ENCODE data around the gene SYT13.

DNA sequence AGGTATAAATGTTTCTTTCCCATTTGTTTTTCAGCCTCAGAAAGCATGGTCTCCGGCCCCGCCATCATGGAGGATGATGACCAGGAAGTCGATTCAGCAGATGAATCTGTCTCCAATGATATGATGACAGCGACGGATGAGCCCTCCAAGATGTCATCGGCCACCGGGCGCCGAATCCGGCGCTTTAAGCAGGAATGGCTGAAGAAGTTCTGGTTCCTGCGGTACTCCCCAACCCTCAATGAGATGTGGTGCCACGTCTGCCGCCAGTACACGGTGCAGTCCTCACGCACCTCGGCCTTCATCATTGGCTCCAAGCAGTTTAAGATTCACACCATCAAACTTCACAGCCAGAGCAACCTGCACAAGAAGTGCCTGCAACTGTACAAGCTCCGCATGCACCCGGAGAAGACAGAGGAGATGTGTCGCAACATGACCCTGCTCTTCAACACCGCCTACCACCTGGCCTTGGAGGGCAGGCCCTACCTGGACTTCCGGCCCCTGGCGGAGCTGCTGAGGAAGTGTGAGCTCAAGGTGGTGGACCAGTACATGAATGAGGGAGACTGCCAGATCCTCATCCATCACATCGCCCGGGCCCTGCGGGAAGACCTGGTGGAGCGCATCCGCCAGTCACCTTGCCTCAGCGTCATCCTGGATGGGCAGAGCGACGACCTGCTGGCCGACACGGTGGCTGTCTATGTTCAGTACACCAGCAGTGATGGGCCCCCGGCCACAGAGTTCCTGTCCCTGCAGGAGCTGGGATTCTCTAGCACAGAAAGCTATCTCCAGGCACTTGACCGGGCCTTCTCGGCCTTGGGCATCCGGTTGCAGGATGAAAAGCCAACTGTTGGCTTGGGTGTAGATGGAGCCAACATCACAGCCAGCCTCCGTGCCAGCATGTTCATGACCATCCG, 59.9 kb downstream of the SYT13 start:
- TF ChIP-seq, protein P1, sequence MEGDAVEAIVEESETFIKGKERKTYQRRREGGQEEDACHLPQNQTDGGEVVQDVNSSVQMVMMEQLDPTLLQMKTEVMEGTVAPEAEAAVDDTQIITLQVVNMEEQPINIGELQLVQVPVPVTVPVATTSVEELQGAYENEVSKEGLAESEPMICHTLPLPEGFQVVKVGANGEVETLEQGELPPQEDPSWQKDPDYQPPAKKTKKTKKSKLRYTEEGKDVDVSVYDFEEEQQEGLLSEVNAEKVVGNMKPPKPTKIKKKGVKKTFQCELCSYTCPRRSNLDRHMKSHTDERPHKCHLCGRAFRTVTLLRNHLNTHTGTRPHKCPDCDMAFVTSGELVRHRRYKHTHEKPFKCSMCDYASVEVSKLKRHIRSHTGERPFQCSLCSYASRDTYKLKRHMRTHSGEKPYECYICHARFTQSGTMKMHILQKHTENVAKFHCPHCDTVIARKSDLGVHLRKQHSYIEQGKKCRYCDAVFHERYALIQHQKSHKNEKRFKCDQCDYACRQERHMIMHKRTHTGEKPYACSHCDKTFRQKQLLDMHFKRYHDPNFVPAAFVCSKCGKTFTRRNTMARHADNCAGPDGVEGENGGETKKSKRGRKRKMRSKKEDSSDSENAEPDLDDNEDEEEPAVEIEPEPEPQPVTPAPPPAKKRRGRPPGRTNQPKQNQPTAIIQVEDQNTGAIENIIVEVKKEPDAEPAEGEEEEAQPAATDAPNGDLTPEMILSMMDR (IDR thresholded peaks at IDR 0.05), result no peak
- no peak for TF ChIP-seq POLR2A (IDR thresholded peaks at IDR 0.05)
